Measurements from ENCODE around the gene ARHGAP28. TPM values are rescaled to one million over a fixed set of nuclear protein-coding genes. Genes with fewer than 3 reads are reported as not detected.

Gene ARHGAP28
- total RNA-seq, 1 donor from 2014 or later = 117 TPM

DNA sequence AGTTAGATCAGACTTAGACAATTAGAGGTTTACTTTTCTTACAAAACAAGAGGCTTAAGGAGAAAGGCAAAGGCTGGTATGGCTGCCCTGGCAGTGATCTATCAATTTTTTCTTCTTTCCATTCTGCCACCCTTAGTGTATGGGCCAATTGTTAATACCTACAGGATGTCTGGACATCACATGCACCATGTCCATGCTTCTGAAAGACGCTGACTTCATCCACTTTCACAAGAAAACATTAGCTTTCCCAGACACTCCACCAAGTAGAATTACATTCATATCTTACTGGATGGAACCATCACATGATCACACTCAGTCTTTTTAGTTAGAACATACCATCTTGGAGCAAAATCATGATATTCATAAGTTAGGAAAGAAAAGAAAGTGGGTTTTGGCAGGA is 120.9 kb downstream of the ARHGAP28 start:
- H3K27me3 Mint-ChIP-seq = no peaks in the 10 kb centered on the region
- no peak for DNase-seq (ENCODE audit: low spot score, unreplicated experiment)
- H3K9me3 Mint-ChIP-seq (ENCODE audit: low read depth) = peaks cover 13% of the 10 kb centered on the region
- H3K27ac Mint-ChIP-seq = no peak overlapping the region
- TF ChIP-seq, protein P1, sequence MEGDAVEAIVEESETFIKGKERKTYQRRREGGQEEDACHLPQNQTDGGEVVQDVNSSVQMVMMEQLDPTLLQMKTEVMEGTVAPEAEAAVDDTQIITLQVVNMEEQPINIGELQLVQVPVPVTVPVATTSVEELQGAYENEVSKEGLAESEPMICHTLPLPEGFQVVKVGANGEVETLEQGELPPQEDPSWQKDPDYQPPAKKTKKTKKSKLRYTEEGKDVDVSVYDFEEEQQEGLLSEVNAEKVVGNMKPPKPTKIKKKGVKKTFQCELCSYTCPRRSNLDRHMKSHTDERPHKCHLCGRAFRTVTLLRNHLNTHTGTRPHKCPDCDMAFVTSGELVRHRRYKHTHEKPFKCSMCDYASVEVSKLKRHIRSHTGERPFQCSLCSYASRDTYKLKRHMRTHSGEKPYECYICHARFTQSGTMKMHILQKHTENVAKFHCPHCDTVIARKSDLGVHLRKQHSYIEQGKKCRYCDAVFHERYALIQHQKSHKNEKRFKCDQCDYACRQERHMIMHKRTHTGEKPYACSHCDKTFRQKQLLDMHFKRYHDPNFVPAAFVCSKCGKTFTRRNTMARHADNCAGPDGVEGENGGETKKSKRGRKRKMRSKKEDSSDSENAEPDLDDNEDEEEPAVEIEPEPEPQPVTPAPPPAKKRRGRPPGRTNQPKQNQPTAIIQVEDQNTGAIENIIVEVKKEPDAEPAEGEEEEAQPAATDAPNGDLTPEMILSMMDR (IDR thresholded peaks at IDR 0.05; ENCODE audit: unreplicated experiment) = no peak
- no peak overlapping the region for H3K4me3 Mint-ChIP-seq (ENCODE audit: low read depth)
- peaks cover 61% of the 10 kb centered on the region for H3K36me3 Mint-ChIP-seq (ENCODE audit: insufficient read depth)
- no peaks in the 10 kb centered on the region for H3K4me1 Mint-ChIP-seq (ENCODE audit: low read depth)

- no peaks in the 10 kb centered on the region for H3K4me1 Mint-ChIP-seq (ENCODE audit: low read depth)
- no peaks in the 10 kb centered on the region for H3K27me3 Mint-ChIP-seq
- no peak for DNase-seq (ENCODE audit: low spot score, unreplicated experiment)
- H3K4me3 Mint-ChIP-seq (ENCODE audit: low read depth) = no peak overlapping the region
- peaks cover 55% of the 10 kb centered on the region for H3K36me3 Mint-ChIP-seq (ENCODE audit: insufficient read depth)
- TF ChIP-seq, protein P1 (IDR thresholded peaks at IDR 0.05; ENCODE audit: unreplicated experiment) = no peak
- no peak overlapping the region for H3K27ac Mint-ChIP-seq
- peaks cover 13% of the 10 kb centered on the region for H3K9me3 Mint-ChIP-seq (ENCODE audit: low read depth)
Measured at GRCh38 chr18:6851480-6851879, 122.0 kb downstream of the ARHGAP28 start.

DNA sequence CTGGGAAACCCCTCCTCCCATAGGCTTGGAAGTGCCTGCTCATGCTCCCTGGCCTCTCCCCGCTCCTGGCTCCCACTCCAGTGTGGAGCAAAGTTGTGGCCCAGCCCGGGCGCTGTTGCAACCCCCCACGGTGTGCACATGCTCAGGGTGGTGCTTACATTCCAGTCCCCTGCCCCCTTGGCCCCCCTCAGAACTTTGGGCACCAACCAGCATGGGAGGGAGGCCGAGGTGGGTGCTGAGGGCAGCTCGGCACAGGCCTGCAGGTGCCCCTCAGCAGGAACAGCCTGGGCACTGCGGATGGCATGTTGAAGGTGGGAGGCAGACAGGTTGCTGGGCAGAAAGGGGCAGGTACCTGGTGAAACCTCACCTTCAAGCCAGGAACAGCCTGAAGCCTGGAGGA is 125.3 kb downstream of the ARHGAP28 start:
- H3K9me3 Mint-ChIP-seq (ENCODE audit: low read depth) = peaks cover 13% of the 10 kb centered on the region
- H3K4me1 Mint-ChIP-seq (ENCODE audit: low read depth) = peaks cover 1% of the 10 kb centered on the region
- H3K27ac Mint-ChIP-seq = no peak overlapping the region
- peaks cover 53% of the 10 kb centered on the region for H3K36me3 Mint-ChIP-seq (ENCODE audit: insufficient read depth)
- TF ChIP-seq, protein P1 (IDR thresholded peaks at IDR 0.05; ENCODE audit: unreplicated experiment) = no peak
- no peaks in the 10 kb centered on the region for H3K27me3 Mint-ChIP-seq
- H3K4me3 Mint-ChIP-seq (ENCODE audit: low read depth) = no peak overlapping the region
- DNase-seq (ENCODE audit: low spot score, unreplicated experiment) = no peak

GRCh38 chr18:6855767-6856166 is 126.3 kb downstream of the ARHGAP28 start:
- no peak for DNase-seq (ENCODE audit: low spot score, unreplicated experiment)
- Mint-ChIP-seq H3K9me3 (ENCODE audit: low read depth) (peaks cover 8% of the 10 kb centered on the region), H3K4me3 (ENCODE audit: low read depth) (no peak overlapping the region), H3K27ac (no peak overlapping the region), H3K36me3 (ENCODE audit: insufficient read depth) (peaks cover 50% of the 10 kb centered on the region), H3K4me1 (ENCODE audit: low read depth) (peaks cover 1% of the 10 kb centered on the region), H3K27me3 (no peaks in the 10 kb centered on the region)
- TF ChIP-seq, protein P1 (IDR thresholded peaks at IDR 0.05; ENCODE audit: unreplicated experiment) = no peak

GRCh38 chr18:6857300-6857699 is 127.8 kb downstream of the ARHGAP28 start:
- Mint-ChIP-seq H3K4me1 (ENCODE audit: low read depth) (peaks cover 1% of the 10 kb centered on the region), H3K27me3 (no peaks in the 10 kb centered on the region), H3K4me3 (ENCODE audit: low read depth) (no peak overlapping the region), H3K27ac (no peak overlapping the region), H3K9me3 (ENCODE audit: low read depth) (no peaks in the 10 kb centered on the region), H3K36me3 (ENCODE audit: insufficient read depth) (peaks cover 43% of the 10 kb centered on the region)
- no peak for DNase-seq (ENCODE audit: low spot score, unreplicated experiment)
- TF ChIP-seq, protein P1 (IDR thresholded peaks at IDR 0.05; ENCODE audit: unreplicated experiment) = no peak

All from progenitor cell of endocrine pancreas (in vitro differentiated cells).